Sigmoid colon (tissue), 4 donors: ENCODE results near the gene TUBG2.
"Not testable (repeated sequence)": the region's sequence is repeated elsewhere in the genome, so short reads cannot be mapped to it uniquely, and the experiment has no call there.

Experiments
- EP300 ChIP-seq, 4 donors: sonication (generic); formaldehyde crosslinking; IDR thresholded peaks; one replicate each; pipeline ENCODE4 v1.6.1; 2017; ENCODE audit warnings: antibody characterized with exemption in 4 of 4
- POLR2A ChIP-seq, 2 donors: fragments of 450-650 bp; IDR thresholded peaks; one replicate each; pipeline ENCODE4 v1.6.1; 2016; ENCODE audit warnings: antibody characterized with exemption in 2 of 2, mild to moderate bottlenecking in 2 of 2, moderate library complexity in 2 of 2
- POLR2AphosphoS5 ChIP-seq, 4 donors: sonication (generic); formaldehyde crosslinking; IDR thresholded peaks; one replicate each; pipeline ENCODE4 v1.6.1; 2017; ENCODE audit warnings: antibody characterized with exemption in 4 of 4
- TF ChIP-seq, protein P1 (sequence below), 4 experiments: fragments of 450-650 bp in 3 of 4; fragments of 200-600 bp in 1 of 4; IDR thresholded peaks; one replicate each; pipeline ENCODE4 v1.5.1; 2016 to 2019; ENCODE audit warnings: antibody characterized with exemption in 4 of 4, mild to moderate bottlenecking in 3 of 4, moderate library complexity in 2 of 4

DNA sequence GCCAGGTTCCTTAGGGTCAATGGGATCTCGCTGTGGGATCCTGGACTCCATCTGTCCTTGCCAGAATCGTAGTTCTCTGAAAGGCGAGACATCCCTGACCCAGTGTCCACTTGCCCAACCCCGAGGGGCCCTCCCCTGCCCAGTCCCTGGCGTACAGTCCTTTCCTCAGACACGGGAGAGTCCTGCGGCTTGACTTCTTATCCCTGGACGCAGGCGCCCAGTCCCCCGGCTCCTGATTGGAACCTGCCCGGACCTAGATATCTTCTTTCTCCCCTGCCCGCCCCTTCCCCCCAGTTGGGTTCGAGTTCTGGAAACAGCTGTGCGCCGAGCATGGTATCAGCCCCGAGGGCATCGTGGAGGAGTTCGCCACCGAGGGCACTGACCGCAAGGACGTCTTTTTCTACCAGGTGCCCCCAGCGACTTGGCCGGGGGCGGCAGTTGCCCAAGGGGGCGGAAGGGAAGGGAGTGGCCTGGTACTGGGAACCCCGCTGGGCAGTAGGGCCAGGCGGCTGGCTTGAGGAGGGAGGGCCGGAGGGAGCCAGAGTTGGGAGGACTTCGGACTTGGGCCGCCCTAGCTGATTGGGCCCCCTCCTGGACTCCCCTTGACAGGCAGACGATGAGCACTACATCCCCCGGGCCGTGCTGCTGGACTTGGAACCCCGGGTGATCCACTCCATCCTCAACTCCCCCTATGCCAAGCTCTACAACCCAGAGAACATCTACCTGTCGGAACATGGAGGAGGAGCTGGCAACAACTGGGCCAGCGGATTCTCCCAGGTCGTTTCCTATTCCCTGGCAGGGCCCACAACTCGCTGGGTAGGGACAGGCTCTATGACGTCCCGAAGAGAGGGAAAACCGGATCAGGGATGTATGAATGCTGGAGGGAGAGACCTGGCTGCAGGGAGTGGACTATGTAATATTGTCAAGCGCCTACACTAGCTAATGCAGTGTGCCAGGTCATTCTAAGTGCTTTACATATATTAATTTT, 49.0 kb upstream of the TUBG2 start:
- not testable (repeated sequence) for TF ChIP-seq POLR2A, EP300, POLR2AphosphoS5 (IDR thresholded peaks at IDR 0.05)
- TF ChIP-seq, protein P1, sequence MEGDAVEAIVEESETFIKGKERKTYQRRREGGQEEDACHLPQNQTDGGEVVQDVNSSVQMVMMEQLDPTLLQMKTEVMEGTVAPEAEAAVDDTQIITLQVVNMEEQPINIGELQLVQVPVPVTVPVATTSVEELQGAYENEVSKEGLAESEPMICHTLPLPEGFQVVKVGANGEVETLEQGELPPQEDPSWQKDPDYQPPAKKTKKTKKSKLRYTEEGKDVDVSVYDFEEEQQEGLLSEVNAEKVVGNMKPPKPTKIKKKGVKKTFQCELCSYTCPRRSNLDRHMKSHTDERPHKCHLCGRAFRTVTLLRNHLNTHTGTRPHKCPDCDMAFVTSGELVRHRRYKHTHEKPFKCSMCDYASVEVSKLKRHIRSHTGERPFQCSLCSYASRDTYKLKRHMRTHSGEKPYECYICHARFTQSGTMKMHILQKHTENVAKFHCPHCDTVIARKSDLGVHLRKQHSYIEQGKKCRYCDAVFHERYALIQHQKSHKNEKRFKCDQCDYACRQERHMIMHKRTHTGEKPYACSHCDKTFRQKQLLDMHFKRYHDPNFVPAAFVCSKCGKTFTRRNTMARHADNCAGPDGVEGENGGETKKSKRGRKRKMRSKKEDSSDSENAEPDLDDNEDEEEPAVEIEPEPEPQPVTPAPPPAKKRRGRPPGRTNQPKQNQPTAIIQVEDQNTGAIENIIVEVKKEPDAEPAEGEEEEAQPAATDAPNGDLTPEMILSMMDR (IDR thresholded peaks at IDR 0.05): not testable (repeated sequence)
